HCT116 (cell line): ENCODE measurements around the gene SLITRK4.

Source experiments
- EZH2 ChIP-seq: fragments of 200-600 bp; sonication (generic); IDR thresholded peaks from 2 replicates; pipeline ENCODE4 v1.6.1; 2017; ENCODE audit warnings: antibody characterized with exemption, mixed run types
- POLR2A ChIP-seq: IDR thresholded peaks from 2 replicates; pipeline ENCODE4 v1.7.0; 2011; ENCODE audit warnings: borderline replicate concordance; ENCODE audit not compliant: insufficient read depth, insufficient read length; ENCODE audit errors: extremely low read depth
- POLR2AphosphoS5 ChIP-seq: IDR thresholded peaks from 2 replicates; pipeline ENCODE4 v1.6.1; 2011; ENCODE audit warnings: mild to moderate bottlenecking, low read depth, low read length, moderate library complexity
- RAD21 ChIP-seq: IDR thresholded peaks from 2 replicates; pipeline ENCODE4 v1.6.1; 2012; ENCODE audit warnings: low read depth, mild to moderate bottlenecking
- SIN3A ChIP-seq: IDR thresholded peaks from 2 replicates; pipeline ENCODE4 v1.6.1; 2012; ENCODE audit warnings: low read depth
- SRF ChIP-seq: IDR thresholded peaks from 2 replicates; pipeline ENCODE4 v1.6.1; 2012; ENCODE audit warnings: low read depth
- ZNF274 ChIP-seq: fragments of 200-500 bp; sonication (Bioruptor generic); IDR thresholded peaks from 2 replicates; pipeline ENCODE4 v1.6.1; 2014; ENCODE audit warnings: mild to moderate bottlenecking, low read depth, low read length, inconsistent platforms
- TF ChIP-seq, protein P1 (sequence below), 3 experiments: fragments of 200-600 bp in 1 of 3; sonication (generic) in 1 of 3; IDR thresholded peaks in 2 of 3; conservative IDR thresholded peaks in 1 of 3; 2 replicates each; pipeline ENCODE4 v1.5.1; 2012 to 2017; ENCODE audit warnings: low read depth in 2 of 3, low read length in 2 of 3, antibody characterized with exemption in 1 of 3, borderline replicate concordance in 1 of 3, control low read depth in 1 of 3, mild to moderate bottlenecking in 1 of 3, mixed read lengths in 1 of 3, mixed run types in 1 of 3, moderate library complexity in 1 of 3; ENCODE audit not compliant: insufficient read depth in 1 of 3
- TF ChIP-seq, protein P2 (sequence below): IDR thresholded peaks from 2 replicates; pipeline ENCODE4 v1.6.1; 2012; ENCODE audit warnings: low read depth

DNA sequence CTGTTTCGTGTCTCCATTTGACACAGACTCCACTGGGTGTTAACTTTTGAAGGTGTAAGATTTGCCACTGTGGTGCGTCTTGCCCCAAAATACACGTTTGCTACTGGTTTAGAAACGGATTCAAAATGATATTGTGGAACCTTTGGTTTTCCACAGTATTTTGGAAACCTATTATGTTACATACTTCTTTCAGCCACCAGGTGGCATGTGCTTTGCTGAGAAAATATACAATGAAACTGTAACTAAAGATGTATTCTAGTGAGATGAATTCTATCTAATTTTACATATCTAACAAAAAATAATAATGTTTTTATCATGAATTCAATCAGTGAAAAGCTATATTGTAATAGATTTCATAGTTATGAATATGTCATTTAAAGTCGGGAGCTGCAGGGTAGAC is 28.4 kb upstream of the SLITRK4 start:
- TF ChIP-seq EZH2, result no peak
- no peak for TF ChIP-seq POLR2A
- no peak for TF ChIP-seq SIN3A
- no peak for TF ChIP-seq POLR2AphosphoS5
- no peak for TF ChIP-seq RAD21
- no peak for TF ChIP-seq SRF
- TF ChIP-seq, protein P1, sequence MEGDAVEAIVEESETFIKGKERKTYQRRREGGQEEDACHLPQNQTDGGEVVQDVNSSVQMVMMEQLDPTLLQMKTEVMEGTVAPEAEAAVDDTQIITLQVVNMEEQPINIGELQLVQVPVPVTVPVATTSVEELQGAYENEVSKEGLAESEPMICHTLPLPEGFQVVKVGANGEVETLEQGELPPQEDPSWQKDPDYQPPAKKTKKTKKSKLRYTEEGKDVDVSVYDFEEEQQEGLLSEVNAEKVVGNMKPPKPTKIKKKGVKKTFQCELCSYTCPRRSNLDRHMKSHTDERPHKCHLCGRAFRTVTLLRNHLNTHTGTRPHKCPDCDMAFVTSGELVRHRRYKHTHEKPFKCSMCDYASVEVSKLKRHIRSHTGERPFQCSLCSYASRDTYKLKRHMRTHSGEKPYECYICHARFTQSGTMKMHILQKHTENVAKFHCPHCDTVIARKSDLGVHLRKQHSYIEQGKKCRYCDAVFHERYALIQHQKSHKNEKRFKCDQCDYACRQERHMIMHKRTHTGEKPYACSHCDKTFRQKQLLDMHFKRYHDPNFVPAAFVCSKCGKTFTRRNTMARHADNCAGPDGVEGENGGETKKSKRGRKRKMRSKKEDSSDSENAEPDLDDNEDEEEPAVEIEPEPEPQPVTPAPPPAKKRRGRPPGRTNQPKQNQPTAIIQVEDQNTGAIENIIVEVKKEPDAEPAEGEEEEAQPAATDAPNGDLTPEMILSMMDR (IDR thresholded peaks at IDR 0.05 in 2 of 3, conservative IDR thresholded peaks at IDR 0.05 in 1 of 3; ENCODE audit: borderline replicate concordance in 1 of 3, insufficient read depth in 1 of 3, low read depth in 2 of 3, low read length in 2 of 3), result peak in 2 of 3 experiments; percentile 20 to 42; a peak in 2 of 6 replicates
- TF ChIP-seq, protein P2, sequence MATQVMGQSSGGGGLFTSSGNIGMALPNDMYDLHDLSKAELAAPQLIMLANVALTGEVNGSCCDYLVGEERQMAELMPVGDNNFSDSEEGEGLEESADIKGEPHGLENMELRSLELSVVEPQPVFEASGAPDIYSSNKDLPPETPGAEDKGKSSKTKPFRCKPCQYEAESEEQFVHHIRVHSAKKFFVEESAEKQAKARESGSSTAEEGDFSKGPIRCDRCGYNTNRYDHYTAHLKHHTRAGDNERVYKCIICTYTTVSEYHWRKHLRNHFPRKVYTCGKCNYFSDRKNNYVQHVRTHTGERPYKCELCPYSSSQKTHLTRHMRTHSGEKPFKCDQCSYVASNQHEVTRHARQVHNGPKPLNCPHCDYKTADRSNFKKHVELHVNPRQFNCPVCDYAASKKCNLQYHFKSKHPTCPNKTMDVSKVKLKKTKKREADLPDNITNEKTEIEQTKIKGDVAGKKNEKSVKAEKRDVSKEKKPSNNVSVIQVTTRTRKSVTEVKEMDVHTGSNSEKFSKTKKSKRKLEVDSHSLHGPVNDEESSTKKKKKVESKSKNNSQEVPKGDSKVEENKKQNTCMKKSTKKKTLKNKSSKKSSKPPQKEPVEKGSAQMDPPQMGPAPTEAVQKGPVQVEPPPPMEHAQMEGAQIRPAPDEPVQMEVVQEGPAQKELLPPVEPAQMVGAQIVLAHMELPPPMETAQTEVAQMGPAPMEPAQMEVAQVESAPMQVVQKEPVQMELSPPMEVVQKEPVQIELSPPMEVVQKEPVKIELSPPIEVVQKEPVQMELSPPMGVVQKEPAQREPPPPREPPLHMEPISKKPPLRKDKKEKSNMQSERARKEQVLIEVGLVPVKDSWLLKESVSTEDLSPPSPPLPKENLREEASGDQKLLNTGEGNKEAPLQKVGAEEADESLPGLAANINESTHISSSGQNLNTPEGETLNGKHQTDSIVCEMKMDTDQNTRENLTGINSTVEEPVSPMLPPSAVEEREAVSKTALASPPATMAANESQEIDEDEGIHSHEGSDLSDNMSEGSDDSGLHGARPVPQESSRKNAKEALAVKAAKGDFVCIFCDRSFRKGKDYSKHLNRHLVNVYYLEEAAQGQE, result no peak
- TF ChIP-seq ZNF274, result no peak
